Thyroid gland (tissue), 4 donors: ENCODE data around the gene TBC1D17.

Experiments
- POLR2A ChIP-seq, 2 donors: fragments of 450-650 bp; IDR thresholded peaks; one replicate each; pipeline ENCODE4 v1.6.1; 2017; ENCODE audit warnings: antibody characterized with exemption in 2 of 2, mild to moderate bottlenecking in 2 of 2, moderate library complexity in 1 of 2
- TF ChIP-seq, protein P1 (sequence below), 6 experiments: fragments of 200-600 bp in 3 of 6; fragments of 450-650 bp in 3 of 6; sonication (generic) in 3 of 6; IDR thresholded peaks; one replicate each; pipeline ENCODE4 v1.5.1; 2016 to 2019; ENCODE audit warnings: antibody characterized with exemption in 6 of 6, mild to moderate bottlenecking in 2 of 6, inconsistent platforms in 1 of 6, moderate library complexity in 1 of 6

DNA sequence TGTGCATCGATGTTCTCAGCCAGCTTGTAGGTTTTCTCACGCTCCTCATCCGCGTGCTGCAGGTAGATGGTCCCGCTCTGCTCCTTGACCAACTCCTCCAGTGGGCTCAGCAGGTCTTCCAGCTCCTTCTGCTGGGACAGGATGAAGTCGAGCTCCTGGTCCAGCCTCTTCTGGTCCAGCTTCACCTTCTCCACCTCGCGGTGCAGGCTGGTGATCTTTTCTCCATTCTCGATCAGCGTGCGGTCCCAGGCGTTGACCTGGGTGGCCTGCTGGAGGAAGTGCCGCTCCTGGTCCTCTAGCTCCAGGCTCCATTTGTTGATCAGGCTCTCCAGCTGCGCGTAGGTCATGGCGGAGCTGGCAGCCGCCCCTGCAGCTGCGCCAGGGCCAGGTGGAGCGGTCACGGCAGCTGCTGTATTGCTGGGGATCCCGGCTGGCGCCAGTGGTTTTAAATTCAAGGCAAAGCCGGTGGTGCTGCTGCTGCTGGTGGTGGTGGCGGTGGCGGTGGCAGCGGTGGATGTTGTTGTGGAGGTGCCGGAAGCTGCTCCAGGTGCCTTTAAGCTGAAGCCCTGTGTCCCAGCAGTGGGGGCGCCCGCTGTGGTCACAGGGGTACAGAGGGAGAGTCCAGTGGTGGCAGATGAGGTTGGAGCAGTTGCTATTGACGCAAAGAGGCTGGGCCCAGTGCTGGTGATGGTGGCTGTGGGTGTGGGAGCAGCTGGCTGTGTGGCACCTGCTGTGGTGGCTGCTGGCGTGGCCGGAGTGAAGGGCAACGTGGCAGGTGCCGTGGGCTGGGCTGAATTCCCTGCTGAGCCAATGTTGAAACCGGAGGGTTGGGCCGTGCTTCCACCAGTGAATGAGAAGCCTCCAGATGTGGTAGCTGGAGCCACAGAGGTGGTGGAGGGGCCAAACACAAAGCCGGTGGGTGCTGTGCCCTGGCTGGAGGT, 31.2 kb downstream of the TBC1D17 start:
- TF ChIP-seq POLR2A (IDR thresholded peaks at IDR 0.05) = no peak
- TF ChIP-seq, protein P1, sequence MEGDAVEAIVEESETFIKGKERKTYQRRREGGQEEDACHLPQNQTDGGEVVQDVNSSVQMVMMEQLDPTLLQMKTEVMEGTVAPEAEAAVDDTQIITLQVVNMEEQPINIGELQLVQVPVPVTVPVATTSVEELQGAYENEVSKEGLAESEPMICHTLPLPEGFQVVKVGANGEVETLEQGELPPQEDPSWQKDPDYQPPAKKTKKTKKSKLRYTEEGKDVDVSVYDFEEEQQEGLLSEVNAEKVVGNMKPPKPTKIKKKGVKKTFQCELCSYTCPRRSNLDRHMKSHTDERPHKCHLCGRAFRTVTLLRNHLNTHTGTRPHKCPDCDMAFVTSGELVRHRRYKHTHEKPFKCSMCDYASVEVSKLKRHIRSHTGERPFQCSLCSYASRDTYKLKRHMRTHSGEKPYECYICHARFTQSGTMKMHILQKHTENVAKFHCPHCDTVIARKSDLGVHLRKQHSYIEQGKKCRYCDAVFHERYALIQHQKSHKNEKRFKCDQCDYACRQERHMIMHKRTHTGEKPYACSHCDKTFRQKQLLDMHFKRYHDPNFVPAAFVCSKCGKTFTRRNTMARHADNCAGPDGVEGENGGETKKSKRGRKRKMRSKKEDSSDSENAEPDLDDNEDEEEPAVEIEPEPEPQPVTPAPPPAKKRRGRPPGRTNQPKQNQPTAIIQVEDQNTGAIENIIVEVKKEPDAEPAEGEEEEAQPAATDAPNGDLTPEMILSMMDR (IDR thresholded peaks at IDR 0.05) = no peak
